Heart right ventricle (tissue), 16 donors: ENCODE results near the gene ZFX. TPM values are rescaled to one million over a fixed set of nuclear protein-coding genes. Genes with fewer than 3 reads are reported as not detected.

Experiments
- ATAC-seq, 8 donors: fragments of 200-7000 bp; cut with Tn5 transposase; one replicate each; pipeline ENCODE4 v1.9.1; 2020; ENCODE audit warnings: mild to moderate bottlenecking in 8 of 8, moderate library complexity in 8 of 8, moderate number of reproducible peaks in 1 of 8
- DNase-seq, 2 donors: peaks; one replicate each; pipeline ENCODE4 v3.0.0-alpha.2; 2020
- H3K27ac ChIP-seq, 10 donors: fragments of 200-600 bp; sonication (generic) in 2 of 10; one replicate each; pipeline versions ENCODE4 v1.5.0 to v1.8.0; 2020 to 2022; ENCODE audit warnings: mild to moderate bottlenecking in 3 of 10
- H3K27me3 ChIP-seq, 7 donors: fragments of 200-600 bp; one replicate each; pipeline ENCODE4 v1.8.0; 2021 to 2022; ENCODE audit warnings: mild to moderate bottlenecking in 2 of 7
- H3K36me3 ChIP-seq, 9 donors: fragments of 200-600 bp; sonication (generic) in 1 of 9; one replicate each; pipeline versions ENCODE4 v1.5.0 to v1.8.0; 2020 to 2022; ENCODE audit warnings: mild to moderate bottlenecking in 2 of 9
- H3K4me1 ChIP-seq, 9 donors: fragments of 200-600 bp; sonication (generic) in 1 of 9; one replicate each; pipeline versions ENCODE4 v1.5.0 to v1.8.0; 2020 to 2022; ENCODE audit warnings: mild to moderate bottlenecking in 4 of 9
- H3K4me3 ChIP-seq, 10 donors: fragments of 200-600 bp; sonication (generic) in 2 of 10; one replicate each; pipeline versions ENCODE4 v1.5.0 to v1.8.0; 2020 to 2022; ENCODE audit warnings: mild to moderate bottlenecking in 7 of 10, moderate library complexity in 2 of 10
- H3K9me3 ChIP-seq, 11 donors: fragments of 200-600 bp in 10 of 11; sonication (generic) in 2 of 11; one replicate each; pipeline versions ENCODE4 v1.5.0 to v1.8.0; 2013 to 2022; ENCODE audit warnings: mild to moderate bottlenecking in 2 of 11, control low read depth in 1 of 11, moderate library complexity in 1 of 11
- CTCF ChIP-seq, 9 donors: fragments of 200-600 bp; sonication (generic) in 2 of 9; IDR thresholded peaks; one replicate each; pipeline versions ENCODE4 v1.5.0 to v1.8.0; 2021 to 2022; ENCODE audit warnings: antibody characterized with exemption in 9 of 9, mild to moderate bottlenecking in 5 of 9, moderate library complexity in 1 of 9
- WGBS, 2 donors: extraction: QIAGEN DNeasy Blood & Tissue Kit; methylation state at CpG; one replicate each; pipeline ENCODE4 v1.1.7; 2013; ENCODE audit warnings: inconsistent platforms in 1 of 2; 5-methylcytosine and 5-hydroxymethylcytosine counted together
- intact Hi-C, 10 donors: fragments of 100-400 bp; cut with DNase I; formaldehyde crosslinking; loops; one replicate each; pipeline versions ENCODE4 v1.11.1 to v1.14.2; 2022
- polyA plus RNA-seq, 2 donors: library from polyadenylated mRNA; stranded (reverse); fragments of 200-250 nt; gene quantifications; one replicate each; pipeline ENCODE4 v1.2.3, GENCODE V29; 2013
- total RNA-seq, 10 donors: library from RNA; stranded (reverse); fragmentation: NEBNext Ultra II Directional in 3 of 10; extraction: Animal tissue kit (Norgen Biotek cat#: 25700) in 3 of 10; gene quantifications; one replicate each; pipeline versions ENCODE4 v1.2.1 to v1.2.4, GENCODE V29; 2021 to 2023
- donor health status: Arrhythmogenic right ventricular cardiomyopathy.
- donor health status: ischemic (EF 13 %, LVEDD 7.1; RV severe dilation, severe dysfunction).
- donor health status: healthy with polysubstance abuse.
- donor health status: DM: no; HTN: yes; CAD: no.
- donor health status: DM: no; HTN: no; CAD: no.
- donor health status: ischemic (EF 25% LVEDD 6.9; RV normal size, moderate dysfunction).
- donor health status: ischemic (EF 25% LVEDD 5.7; RV mildly dilated, moderate dysfunction).
- donor health status: healthy.
- donor health status: DM: yes; HTN: yes; CAD: no.
- donor health status: Ischemic cardiomyopathy.
- donor health status: ischemic (EF 35%, LVEDD 5.7; RV mildly dilated, moderate dysfunction).
- donor health status: nonischemic (EF 11% LVEDD 7.7; RV severe dilation, severe dysfunction).
- donor health status: DM: yes; HTN: yes; CAD: no.
- donor health status: PGD.
- donor health status: ischemic (EF 29% LVEDD 5.4; RV normal size, mild dysfunction).
- donor health status: nonischemic (EF 23%, LVEDD 6.1; RV moderate dilation, normal function).

ZFX gene
- total and polyA plus RNA-seq, 12 donors = 3.2 to 57.6 (median 37.1) TPM

- WGBS, 2 donors = 82 to 88% methylated on average over 4 of the region's 4 CpGs
- H3K27ac ChIP-seq = peak overlapping the region in 5 of 10 donors; percentile 18 to 99 (median 97)
- TF ChIP-seq CTCF (IDR thresholded peaks at IDR 0.05) = no peak
- H3K4me1 ChIP-seq = peaks cover 0 to 32% (median 17%) of the 10 kb centered on the region in 9 donors
- DNase-seq (no peak), ATAC-seq (no peak)
- no peaks in the 10 kb centered on the region for H3K36me3 ChIP-seq
- peaks cover 0 to 3% (median 0%) of the 10 kb centered on the region in 7 donors for H3K27me3 ChIP-seq
- no peaks in the 10 kb centered on the region for H3K9me3 ChIP-seq
- no peak overlapping the region for H3K4me3 ChIP-seq
- intact Hi-C loops = no loop called here
Measured at GRCh38 chrX:24145303-24146186, 4.0 kb upstream of the ZFX start.

DNA sequence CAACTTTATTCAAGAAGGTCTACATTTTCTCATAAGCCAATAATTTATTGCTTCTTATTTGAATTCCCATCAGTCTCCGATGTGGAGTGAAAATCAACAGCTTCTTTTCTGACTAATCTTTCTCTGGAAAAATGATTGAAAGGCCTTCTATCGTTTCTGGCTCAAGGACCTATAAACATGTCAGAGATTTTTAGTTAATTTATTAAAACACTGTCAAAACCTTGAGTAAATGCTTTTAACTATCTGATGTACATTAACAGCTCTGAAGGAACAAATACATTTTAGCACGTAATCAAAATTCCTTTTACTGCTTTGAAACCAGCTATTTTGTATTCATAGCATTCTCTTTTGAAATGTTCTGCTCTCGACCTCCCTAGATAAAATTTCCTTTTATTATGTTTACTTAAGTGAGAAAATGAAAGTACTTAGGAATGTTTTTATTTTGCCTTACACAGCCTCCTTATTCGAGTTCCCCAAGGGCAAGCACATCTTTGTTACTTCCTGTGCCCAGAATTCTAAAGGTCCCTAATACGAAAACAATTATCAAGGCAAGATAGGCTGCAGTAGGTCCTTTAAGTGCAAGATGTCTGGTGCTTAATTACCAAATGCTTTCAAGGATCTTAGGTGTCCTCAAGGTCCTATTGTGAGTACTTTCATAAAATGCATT lies 3.1 kb upstream of the ZFX start:
- peaks cover 0 to 38% (median 23%) of the 10 kb centered on the region in 9 donors for H3K4me1 ChIP-seq
- TF ChIP-seq CTCF (IDR thresholded peaks at IDR 0.05) = no peak
- H3K9me3 ChIP-seq = no peaks in the 10 kb centered on the region
- H3K27ac ChIP-seq = peak overlapping the region in 8 of 10 donors; percentile 18 to 99 (median 96)
- no peaks in the 10 kb centered on the region for H3K27me3 ChIP-seq
- ATAC-seq (no peak), DNase-seq (no peak)
- no peaks in the 10 kb centered on the region for H3K36me3 ChIP-seq
- intact Hi-C loops = no loop called here
- peak overlapping the region in 5 of 10 donors; percentile 10 to 35 (median 27) for H3K4me3 ChIP-seq
- 10 to 14% methylated on average over 6 of the region's 6 CpGs for WGBS, 2 donors

GRCh38 chrX:24147165-24147564 lies 2.4 kb upstream of the ZFX start:
- peak overlapping the region in 2 of 10 donors; percentile 10 to 27 for H3K4me3 ChIP-seq
- H3K27me3 ChIP-seq = no peaks in the 10 kb centered on the region
- intact Hi-C loops = no loop called here
- H3K9me3 ChIP-seq = no peaks in the 10 kb centered on the region
- ATAC-seq = no peak
- H3K27ac ChIP-seq = peak overlapping the region in 9 of 10 donors; percentile 18 to 99 (median 97)
- peaks cover 0 to 3% (median 0%) of the 10 kb centered on the region in 9 donors for H3K36me3 ChIP-seq
- DNase-seq = no peak
- TF ChIP-seq CTCF (IDR thresholded peaks at IDR 0.05) = no peak
- peaks cover 0 to 45% (median 30%) of the 10 kb centered on the region in 9 donors for H3K4me1 ChIP-seq

GRCh38 chrX:24148121-24148520 lies 1.4 kb upstream of the ZFX start:
- no peaks in the 10 kb centered on the region for H3K9me3 ChIP-seq
- ATAC-seq (no peak), DNase-seq (no peak)
- 1 to 2% methylated on average over 3 of the region's 3 CpGs for WGBS, 2 donors
- no peaks in the 10 kb centered on the region for H3K27me3 ChIP-seq
- peak overlapping the region in 7 of 10 donors; percentile 71 to 91 (median 75) for H3K4me3 ChIP-seq
- no peak for TF ChIP-seq CTCF (IDR thresholded peaks at IDR 0.05)
- peaks cover 0 to 7% (median 0%) of the 10 kb centered on the region in 9 donors for H3K36me3 ChIP-seq
- intact Hi-C loops = no loop called here
- peak overlapping the region; percentile 87 to 100 (median 98) for H3K27ac ChIP-seq
- H3K4me1 ChIP-seq = peaks cover under 1 to 55% (median 39%) of the 10 kb centered on the region in 9 donors
